ES-I3 (cell line): ENCODE results near the gene TPPP3.

ENCODE experiments used
- H3K36me3 ChIP-seq: 2 replicates; pipeline ENCODE4 v1.6.1; 2013; ENCODE audit warnings: mild to moderate bottlenecking, low read length, control low read depth, moderate library complexity; ENCODE audit not compliant: insufficient read depth
- H3K4me1 ChIP-seq: 2 replicates; pipeline ENCODE4 v1.6.1; 2013; ENCODE audit warnings: mild to moderate bottlenecking, control low read depth, low read length; ENCODE audit not compliant: insufficient read depth
- H3K9ac ChIP-seq: 2 replicates; pipeline ENCODE4 v1.6.1; 2013; ENCODE audit warnings: low read depth, mild to moderate bottlenecking, low read length, moderate library complexity
- H3K9me3 ChIP-seq: 2 replicates; pipeline ENCODE4 v1.6.1; 2013; ENCODE audit warnings: mild to moderate bottlenecking, low read length, moderate library complexity; ENCODE audit not compliant: control insufficient read depth, insufficient read depth

The TPPP3 gene

GRCh38 chr16:67394155-67395104 lies 1.1 kb upstream of the TPPP3 start:
- H3K9me3 ChIP-seq, result no peaks in the 10 kb centered on the region
- H3K9ac ChIP-seq, result peak overlapping the region; percentile 39
- peaks cover 13% of the 10 kb centered on the region; the same call in 1 of the 2 replicates for H3K4me1 ChIP-seq
- no peaks in the 10 kb centered on the region for H3K36me3 ChIP-seq

- peak overlapping the region; percentile 39; the same call in 1 of the 2 replicates for H3K9ac ChIP-seq
Measured at GRCh38 chr16:67393788-67394154, 473 bp upstream of the TPPP3 start.

DNA sequence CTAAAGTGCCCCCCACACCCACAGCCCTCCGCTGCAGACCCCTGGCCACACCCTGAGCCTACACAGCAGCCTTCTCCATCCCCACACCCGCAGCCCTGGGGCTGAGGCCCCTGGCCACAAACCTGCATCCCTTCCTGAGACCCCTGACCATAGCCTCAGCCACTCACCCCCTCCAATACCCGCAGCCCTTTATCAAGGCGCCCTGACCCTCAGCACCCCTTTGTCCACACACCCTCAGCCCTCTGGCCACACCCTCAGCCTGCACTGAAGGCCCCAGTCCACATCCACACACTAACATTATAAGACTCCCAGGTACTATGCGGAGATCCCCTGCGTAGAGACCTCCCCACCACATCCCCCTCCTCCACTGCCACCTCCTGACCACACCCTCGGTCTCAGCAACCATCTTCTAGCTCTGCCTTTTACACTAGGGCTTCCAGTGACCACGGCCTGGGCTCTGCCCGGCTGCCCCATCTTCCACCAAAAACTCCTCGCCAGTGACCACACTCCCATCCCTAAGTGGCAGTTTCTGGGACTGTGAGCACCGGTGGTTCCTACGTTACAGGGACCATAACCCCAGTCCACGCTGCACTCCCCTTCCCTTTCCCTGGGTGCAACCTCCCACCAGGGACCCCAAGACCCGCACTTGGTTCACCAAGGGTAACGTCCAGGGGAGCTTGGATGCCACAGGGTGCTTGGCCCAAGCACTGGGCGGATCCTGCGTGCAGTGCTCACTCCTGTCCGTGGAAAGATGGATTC lies 818 bp downstream of the TPPP3 start:
- H3K9me3 ChIP-seq, result no peaks in the 10 kb centered on the region
- peaks cover 14% of the 10 kb centered on the region for H3K4me1 ChIP-seq
- peak overlapping the region; percentile 42; the same call in 1 of the 2 replicates for H3K9ac ChIP-seq
- no peaks in the 10 kb centered on the region for H3K36me3 ChIP-seq

More at GRCh38 chr16:67393788-67394154, 473 bp upstream of the TPPP3 start:
- no peaks in the 10 kb centered on the region for H3K36me3 ChIP-seq
- H3K9me3 ChIP-seq, result no peaks in the 10 kb centered on the region
- H3K4me1 ChIP-seq, result peaks cover 13% of the 10 kb centered on the region; the same call in 1 of the 2 replicates

DNA sequence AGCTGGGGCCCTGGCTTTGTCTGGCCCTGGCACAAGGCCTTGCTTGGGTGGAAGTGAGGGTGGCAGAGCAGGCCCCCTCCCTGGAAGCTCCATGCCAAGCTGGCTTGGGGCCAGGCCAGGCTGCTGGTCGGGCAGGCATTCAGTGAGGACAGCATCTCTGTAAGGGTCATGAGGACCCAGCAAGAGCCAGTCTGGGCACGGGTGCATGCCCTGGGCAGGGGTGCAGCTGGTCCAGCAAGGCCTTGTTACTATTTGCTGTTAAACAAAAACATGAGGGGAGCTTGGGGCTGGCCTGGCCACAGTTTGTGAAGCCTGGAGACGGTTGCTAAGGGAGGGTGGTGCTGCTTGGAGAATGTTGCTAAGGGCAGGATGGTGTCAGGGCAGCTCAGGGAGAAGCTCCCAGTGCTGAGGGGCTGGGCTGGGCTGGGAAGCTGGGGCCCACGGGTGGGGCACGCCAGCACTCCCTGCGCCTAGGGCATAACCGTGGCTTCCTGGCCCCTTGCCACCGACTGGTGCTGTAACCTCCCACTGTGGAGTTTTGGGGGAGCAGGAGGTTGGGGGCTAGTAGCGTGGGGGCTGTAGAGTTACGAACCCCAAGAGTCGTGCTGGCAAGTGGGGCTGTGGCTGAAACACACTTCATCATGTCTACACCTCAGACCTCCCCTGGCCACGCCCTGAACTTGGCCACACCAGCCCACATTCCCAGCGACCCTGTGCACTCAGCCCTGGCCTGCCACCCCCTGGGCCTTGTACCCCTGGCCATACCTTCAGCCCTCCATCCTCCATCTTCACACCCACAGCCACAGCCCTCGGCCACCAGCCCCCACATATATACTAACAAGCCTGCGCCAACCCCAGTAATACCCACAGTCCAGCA lies 1.6 kb downstream of the TPPP3 start:
- no peaks in the 10 kb centered on the region for H3K9me3 ChIP-seq
- H3K36me3 ChIP-seq, result no peaks in the 10 kb centered on the region
- H3K9ac ChIP-seq, result no peak overlapping the region
- peaks cover 20% of the 10 kb centered on the region for H3K4me1 ChIP-seq

DNA sequence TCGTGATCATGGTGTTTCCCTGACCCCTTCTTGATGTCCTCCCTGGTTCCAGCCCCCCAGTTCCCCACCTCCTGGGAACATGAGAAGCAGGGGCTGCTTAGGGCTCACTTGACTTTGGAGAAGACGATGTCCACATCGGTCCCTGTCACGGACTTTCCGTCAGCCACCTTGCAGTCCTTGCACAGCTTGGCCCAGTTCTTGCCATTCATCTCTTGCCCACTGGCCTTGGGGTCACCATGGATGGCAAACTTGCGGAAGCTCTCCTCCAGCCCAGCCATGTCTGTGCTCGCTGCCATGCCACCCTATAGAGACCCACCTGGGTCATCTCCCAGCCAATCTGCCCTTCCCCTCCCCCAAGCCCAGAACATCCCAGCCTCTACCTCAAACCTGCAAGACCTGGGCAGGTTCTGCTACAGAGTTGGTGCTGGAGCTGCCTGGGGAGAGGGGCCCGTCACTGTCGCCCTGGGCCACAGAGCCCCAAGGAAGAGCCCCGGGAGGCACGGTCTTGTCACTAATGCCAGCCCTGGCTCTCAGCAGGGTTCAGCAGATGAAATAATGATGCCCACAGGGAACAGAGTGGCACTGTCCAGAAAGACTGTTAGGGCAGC lies 2.4 kb downstream of the TPPP3 start:
- no peak overlapping the region for H3K9ac ChIP-seq
- no peaks in the 10 kb centered on the region for H3K36me3 ChIP-seq
- H3K9me3 ChIP-seq, result no peaks in the 10 kb centered on the region
- H3K4me1 ChIP-seq, result peaks cover 18% of the 10 kb centered on the region

- Histone ChIP-seq H3K9me3 (no peaks in the 10 kb centered on the region), H3K9ac (no peak overlapping the region), H3K36me3 (no peaks in the 10 kb centered on the region), H3K4me1 (peaks cover 10% of the 10 kb centered on the region)
Measured at GRCh38 chr16:67389911-67390815, 3.1 kb downstream of the TPPP3 start.

GRCh38 chr16:67388591-67388990 lies 4.7 kb downstream of the TPPP3 start:
- Histone ChIP-seq H3K4me1 (peaks cover 7% of the 10 kb centered on the region; the same call in 1 of the 2 replicates), H3K9me3 (no peaks in the 10 kb centered on the region), H3K36me3 (no peaks in the 10 kb centered on the region), H3K9ac (no peak overlapping the region)

DNA sequence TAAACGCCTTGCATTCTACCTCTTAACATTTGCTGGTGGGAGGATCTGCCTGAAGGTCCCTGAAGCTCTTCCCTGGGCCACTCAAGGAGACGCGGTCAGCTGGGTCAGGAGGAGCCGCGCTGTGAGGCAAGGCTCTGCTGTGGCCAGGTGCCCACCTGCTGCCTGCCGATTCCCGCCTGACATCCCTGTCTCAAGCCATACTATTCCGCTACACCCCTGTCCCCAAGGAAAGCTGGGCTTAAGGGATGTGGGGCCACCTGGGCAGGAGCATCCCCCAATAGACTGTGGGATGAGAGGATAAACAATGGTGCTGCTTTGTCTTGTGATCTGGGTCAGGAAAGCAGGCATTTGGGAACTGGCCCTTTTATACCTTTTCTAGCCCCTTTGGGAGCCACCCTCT lies 5.1 kb downstream of the TPPP3 start:
- Histone ChIP-seq H3K36me3 (no peaks in the 10 kb centered on the region), H3K4me1 (peaks cover 7% of the 10 kb centered on the region; the same call in 1 of the 2 replicates), H3K9ac (no peak overlapping the region), H3K9me3 (no peaks in the 10 kb centered on the region)

DNA sequence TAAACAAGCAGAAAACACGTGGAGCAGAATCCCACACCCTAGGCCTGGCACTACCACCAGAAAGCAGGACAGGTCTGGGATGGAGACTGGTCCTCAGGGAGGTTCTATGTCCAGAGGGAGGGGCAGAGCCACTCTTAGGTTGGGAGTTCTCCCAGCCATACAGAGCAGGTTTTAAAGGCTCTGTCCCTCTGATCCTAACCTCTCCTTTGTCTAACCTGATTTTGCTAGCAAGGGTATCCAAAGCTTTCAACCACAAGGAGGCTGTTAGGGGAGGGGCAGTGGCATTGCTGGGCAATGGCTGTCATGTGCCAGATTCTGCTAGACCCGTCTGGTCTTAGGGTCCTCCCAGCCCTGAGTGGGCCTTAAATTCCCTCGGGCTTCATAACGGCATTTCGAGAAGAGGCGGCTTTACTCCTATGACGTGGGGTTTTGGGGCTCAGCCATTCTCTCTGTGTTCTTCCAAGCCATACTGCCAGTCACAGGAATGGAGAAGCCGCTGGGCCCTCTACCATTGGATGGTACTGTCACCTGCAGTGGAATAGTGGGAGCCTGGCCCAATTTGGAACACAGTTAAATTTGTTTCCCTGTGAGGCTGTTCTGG lies 5.7 kb downstream of the TPPP3 start:
- Histone ChIP-seq H3K9me3 (no peaks in the 10 kb centered on the region), H3K36me3 (no peaks in the 10 kb centered on the region), H3K9ac (no peak overlapping the region), H3K4me1 (peaks cover 7% of the 10 kb centered on the region; the same call in 1 of the 2 replicates)

DNA sequence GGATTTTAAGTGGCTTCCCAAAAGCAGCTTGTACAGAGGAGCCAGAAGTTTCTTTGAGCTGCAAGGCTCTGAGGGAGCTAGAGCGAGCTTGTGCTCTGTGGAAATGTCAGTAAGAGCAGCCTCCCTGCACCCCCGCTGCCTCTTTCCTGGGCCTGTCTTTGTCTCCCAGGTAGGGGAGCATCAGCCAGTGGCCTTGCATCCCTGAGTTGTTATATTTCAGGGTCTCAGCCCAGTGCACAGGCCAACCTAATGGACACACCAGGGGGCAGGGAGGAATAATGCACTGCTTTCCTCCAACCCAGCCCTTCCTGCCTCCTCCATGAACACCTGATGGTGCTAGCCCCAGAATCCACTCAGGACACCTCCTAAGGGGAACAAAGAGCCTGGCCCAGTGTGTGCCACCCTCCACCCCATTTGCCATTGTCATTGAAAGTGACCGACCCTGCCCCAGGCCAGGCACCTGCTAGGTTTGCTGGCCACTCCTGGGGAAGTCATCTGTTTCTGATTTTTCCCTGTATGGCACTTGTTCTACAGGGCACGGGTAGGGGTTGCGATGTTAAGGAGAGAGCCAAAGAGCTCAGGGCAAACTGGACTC lies 6.3 kb downstream of the TPPP3 start:
- Histone ChIP-seq H3K9ac (no peak overlapping the region), H3K9me3 (no peaks in the 10 kb centered on the region), H3K36me3 (no peaks in the 10 kb centered on the region), H3K4me1 (peaks cover 7% of the 10 kb centered on the region; the same call in 1 of the 2 replicates)

- Histone ChIP-seq H3K9me3 (no peaks in the 10 kb centered on the region), H3K36me3 (no peaks in the 10 kb centered on the region), H3K9ac (no peak overlapping the region), H3K4me1 (peaks cover 7% of the 10 kb centered on the region; the same call in 1 of the 2 replicates)
Measured at GRCh38 chr16:67384778-67385510, 8.4 kb downstream of the TPPP3 start.

DNA sequence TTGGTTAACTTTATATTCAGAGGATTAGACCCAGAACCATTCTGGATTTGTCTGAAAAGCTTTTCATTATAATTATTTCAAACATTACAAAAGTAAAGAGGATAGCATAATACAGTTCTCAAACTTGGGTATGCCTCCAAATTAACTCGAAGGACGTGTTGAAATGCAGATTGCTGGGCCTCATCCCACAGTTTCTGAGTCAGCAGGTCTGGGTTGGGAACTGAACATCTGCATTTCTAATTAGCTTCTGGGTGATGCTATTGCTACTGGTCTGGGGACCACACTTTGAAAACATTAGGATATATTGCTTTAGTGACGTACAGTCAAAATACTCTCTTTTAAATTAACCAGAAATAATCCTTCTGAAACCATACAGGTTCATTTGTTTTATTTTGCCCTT lies 10.0 kb downstream of the TPPP3 start:
- Histone ChIP-seq H3K9ac (no peak overlapping the region), H3K9me3 (no peaks in the 10 kb centered on the region), H3K4me1 (peaks cover 7% of the 10 kb centered on the region; the same call in 1 of the 2 replicates), H3K36me3 (no peaks in the 10 kb centered on the region)
